HUES64 (cell line): ENCODE results near the gene NPHP4.

ENCODE experiments used
- H3K27ac ChIP-seq: 2 replicates; pipeline ENCODE4 v1.7.0; 2013; ENCODE audit warnings: low read depth, low read length, inconsistent platforms
- H3K27me3 ChIP-seq: 2 replicates; pipeline ENCODE4 v1.6.1; 2013; ENCODE audit warnings: mild to moderate bottlenecking, low read length; ENCODE audit not compliant: insufficient read depth
- H3K36me3 ChIP-seq: 2 replicates; pipeline ENCODE4 v1.6.1; 2013; ENCODE audit warnings: mild to moderate bottlenecking, low read length; ENCODE audit not compliant: insufficient read depth
- H3K4me1 ChIP-seq: 2 replicates; pipeline ENCODE4 v1.6.1; 2013; ENCODE audit warnings: mild to moderate bottlenecking, low read length, moderate library complexity; ENCODE audit not compliant: insufficient read depth
- H3K4me3 ChIP-seq: 2 replicates; pipeline ENCODE4 v1.5.1; 2013; ENCODE audit warnings: mild to moderate bottlenecking, low read length, moderate library complexity
- H3K9ac ChIP-seq: 2 replicates; pipeline ENCODE4 v1.6.1; 2013; ENCODE audit warnings: mild to moderate bottlenecking, low read depth, low read length
- H3K9me3 ChIP-seq: 2 replicates; pipeline ENCODE4 v1.6.1; 2013; ENCODE audit warnings: low read depth, low read length; ENCODE audit not compliant: insufficient read depth
- WGBS: fragments of 150-250, 120-280 bp; methylation state at CpG from one replicate; pipeline ENCODE4 v1.1.7; 2013; ENCODE audit warnings: missing lambda C conversion rate; 5-methylcytosine and 5-hydroxymethylcytosine counted together

The NPHP4 gene

DNA sequence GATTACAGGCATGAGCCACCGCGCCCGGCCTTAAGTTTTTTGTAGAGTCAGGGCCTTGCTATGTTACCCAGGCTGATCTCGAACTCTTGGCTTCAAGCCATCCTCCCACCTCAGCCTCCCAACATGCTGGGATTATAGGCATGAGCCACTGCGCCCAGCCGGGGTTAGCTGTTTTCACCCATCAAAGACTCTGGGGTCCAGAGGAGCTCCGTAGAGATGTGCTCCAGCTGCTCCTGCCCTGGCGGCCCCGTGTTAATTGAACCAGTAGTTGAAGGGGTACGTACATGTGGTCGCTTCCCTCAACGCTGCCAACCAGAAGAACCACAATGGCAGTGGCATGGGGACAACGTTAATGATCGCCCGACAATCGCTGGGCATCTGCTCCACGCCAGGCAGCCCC lies 72.0 kb downstream of the NPHP4 start:
- no peak overlapping the region for H3K9ac ChIP-seq
- no peaks in the 10 kb centered on the region for H3K36me3 ChIP-seq
- 95% methylated on average over 17 of the region's 17 CpGs for WGBS

DNA sequence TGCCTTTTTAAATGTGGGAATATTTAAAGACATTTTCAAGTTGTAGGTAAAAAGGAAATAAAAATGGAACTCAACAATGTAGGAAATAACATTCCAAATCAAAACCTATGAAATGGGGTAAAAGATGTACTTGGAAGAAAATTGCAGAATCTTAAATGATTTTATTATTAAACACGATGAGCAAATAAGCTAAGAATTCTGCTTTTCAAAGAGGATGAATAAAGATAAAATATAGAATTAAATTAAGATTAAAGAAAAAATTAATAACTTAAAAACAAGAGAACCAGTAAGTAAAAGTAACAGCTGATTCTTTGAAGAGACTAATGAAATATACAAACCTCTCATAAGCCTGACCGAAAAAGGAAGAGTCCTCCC lies 74.0 kb downstream of the NPHP4 start:
- Histone ChIP-seq H3K27ac (no peak overlapping the region), H3K9ac (no peak overlapping the region), H3K27me3 (no peaks in the 10 kb centered on the region), H3K4me3 (no peak overlapping the region), H3K9me3 (no peaks in the 10 kb centered on the region), H3K36me3 (no peaks in the 10 kb centered on the region), H3K4me1 (no peaks in the 10 kb centered on the region)
- 90% methylated on average over 1 of the region's 2 CpGs for WGBS

More for the DNA sequence above, 72.0 kb downstream of the NPHP4 start:
- Histone ChIP-seq H3K4me3 (no peak overlapping the region), H3K27me3 (no peaks in the 10 kb centered on the region), H3K9me3 (no peaks in the 10 kb centered on the region), H3K4me1 (no peaks in the 10 kb centered on the region), H3K27ac (no peak overlapping the region)

DNA sequence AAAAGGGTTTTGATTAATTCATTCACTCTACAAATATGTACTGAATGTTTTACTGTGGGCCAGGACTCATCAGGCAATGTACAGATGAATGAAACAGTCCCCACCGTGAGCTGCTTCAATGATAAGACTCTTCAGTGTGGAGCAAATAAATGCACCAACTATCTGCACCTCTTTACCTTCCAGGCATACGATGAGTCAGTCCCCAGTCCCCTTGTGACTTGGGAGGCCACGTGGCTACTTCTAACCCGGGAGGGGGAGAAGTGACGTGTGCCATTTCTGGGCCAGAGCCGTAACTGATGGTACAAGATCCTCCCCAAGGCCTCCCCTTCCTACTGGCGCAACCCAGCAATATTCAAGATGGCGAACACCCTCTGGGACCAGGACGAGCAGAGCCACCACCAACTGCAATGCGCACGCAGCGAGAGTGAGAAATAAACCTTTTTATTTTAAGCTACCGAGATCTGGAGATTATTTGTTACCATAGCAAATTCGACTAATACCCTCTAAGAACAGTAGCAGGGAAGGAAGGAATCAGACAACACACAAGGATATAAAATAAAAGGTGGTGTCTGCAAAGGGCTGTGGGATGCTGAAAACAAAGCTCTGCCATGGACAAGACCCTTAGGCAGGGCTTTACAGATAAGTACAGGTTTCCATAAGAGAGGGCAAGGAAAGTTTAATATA lies 74.5 kb downstream of the NPHP4 start:
- Histone ChIP-seq H3K4me1 (no peaks in the 10 kb centered on the region), H3K9me3 (no peaks in the 10 kb centered on the region), H3K36me3 (no peaks in the 10 kb centered on the region), H3K4me3 (no peak overlapping the region), H3K27me3 (no peaks in the 10 kb centered on the region), H3K27ac (no peak overlapping the region), H3K9ac (no peak overlapping the region)
- 93% methylated on average over 13 of the region's 14 CpGs for WGBS

DNA sequence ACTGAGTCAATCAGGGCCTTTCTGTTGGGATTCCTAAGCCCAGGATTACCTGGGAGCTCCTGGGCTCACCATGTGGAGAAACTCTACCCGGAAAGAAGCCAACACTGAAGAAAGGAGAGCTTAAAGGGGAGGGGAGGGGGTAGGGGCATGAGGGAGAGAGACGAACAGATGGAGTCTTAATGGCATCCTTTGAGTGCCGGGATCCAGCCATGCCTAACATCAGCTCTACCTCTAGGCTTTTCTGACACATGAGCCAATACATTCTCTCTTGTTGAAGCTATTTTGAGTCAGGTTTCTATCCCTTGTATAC lies 75.0 kb downstream of the NPHP4 start:
- WGBS = 88% methylated on average over 3 of the region's 3 CpGs
- no peak overlapping the region for H3K4me3 ChIP-seq
- H3K27ac ChIP-seq = no peak overlapping the region

DNA sequence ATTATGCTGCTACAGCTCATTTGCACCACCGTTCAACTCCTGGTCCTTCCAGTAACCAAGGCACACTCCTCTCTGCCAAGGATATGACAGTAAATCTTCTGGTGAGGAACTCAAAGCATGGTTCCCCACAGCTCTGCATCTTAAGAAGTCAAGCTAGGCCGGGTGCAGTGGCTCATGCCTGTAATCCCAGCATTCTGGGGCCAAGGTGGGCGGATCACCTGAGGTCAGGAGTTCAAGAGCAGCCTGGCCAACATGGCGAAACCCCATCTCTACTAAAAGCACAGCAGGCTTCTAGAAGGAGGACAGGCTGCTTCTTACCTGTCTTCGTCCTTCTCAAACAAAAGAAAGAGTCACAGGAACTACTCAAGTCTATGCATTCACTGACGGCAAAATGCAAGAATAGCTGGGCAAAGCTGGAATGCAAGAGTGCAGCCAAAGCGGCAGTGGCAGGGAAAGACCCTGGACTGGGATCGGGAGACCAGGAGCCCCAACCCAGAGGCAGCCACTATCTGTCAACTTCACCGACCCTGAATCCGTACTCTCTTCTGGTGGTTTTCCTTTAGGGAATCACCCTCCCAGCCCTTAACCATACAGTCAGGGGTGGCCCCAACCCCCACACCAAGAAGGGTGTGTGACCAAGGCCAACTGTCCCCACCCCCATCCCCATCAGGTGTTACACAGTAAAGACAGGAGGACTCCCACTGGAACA lies 75.5 kb downstream of the NPHP4 start:
- Histone ChIP-seq H3K9me3 (no peaks in the 10 kb centered on the region), H3K27me3 (no peaks in the 10 kb centered on the region), H3K4me3 (no peak overlapping the region), H3K36me3 (no peaks in the 10 kb centered on the region), H3K4me1 (no peaks in the 10 kb centered on the region), H3K27ac (no peak overlapping the region), H3K9ac (no peak overlapping the region)
- WGBS = 91% methylated on average over 10 of the region's 10 CpGs

More for the DNA sequence above, 75.0 kb downstream of the NPHP4 start:
- H3K27me3 ChIP-seq = no peaks in the 10 kb centered on the region
- H3K9me3 ChIP-seq = no peaks in the 10 kb centered on the region
- H3K9ac ChIP-seq = no peak overlapping the region
- no peaks in the 10 kb centered on the region for H3K4me1 ChIP-seq
- no peaks in the 10 kb centered on the region for H3K36me3 ChIP-seq

DNA sequence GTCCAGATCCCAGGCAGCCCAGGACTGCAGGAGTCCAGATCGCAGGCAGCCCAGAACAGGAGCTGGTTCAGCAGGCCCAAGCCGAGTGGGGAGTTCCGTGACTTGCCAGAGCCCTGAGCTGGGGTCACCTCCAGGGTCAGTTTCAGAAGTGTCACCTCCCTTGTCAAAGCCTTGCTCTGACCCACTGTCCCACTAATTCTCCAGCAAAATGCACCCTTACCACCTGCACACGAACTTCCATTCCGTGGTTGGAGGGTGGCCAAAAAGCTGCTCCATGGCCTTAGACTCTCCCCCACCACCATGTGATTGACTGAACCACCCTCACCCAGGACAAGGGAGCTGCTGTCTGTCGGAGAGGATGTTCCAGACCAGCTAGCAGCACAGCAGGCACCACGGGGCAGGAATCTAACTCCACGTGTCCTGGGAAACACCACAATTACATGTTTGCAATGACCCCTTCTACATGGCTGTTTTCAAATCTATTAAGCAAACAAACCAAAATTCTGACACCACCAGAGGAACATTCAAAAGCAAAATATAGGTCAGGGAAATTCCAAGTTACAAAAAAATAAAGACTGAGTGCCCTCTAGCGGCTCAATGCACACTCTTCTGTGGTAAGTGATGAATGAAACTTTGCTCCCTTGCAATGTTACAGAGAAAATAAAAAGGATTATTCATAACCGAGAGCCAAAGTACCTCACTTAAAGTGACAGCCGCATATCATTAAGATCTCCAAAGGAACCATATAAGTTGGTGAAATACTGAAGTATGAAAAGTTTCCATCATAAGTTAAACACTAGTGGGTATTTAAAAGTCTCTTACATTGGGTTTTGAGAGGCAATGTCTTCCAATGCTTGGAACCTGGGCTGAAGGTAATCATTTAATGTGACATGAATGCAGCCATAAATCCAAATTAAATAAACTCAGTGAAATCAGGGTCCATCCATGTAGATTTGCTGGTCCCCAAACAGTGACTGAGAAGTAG lies 76.3 kb downstream of the NPHP4 start:
- Histone ChIP-seq H3K27me3 (no peaks in the 10 kb centered on the region), H3K27ac (no peak overlapping the region), H3K9me3 (no peaks in the 10 kb centered on the region), H3K4me1 (no peaks in the 10 kb centered on the region), H3K4me3 (no peak overlapping the region), H3K9ac (no peak overlapping the region), H3K36me3 (no peaks in the 10 kb centered on the region)
- 67% methylated on average over 9 of the region's 11 CpGs for WGBS

DNA sequence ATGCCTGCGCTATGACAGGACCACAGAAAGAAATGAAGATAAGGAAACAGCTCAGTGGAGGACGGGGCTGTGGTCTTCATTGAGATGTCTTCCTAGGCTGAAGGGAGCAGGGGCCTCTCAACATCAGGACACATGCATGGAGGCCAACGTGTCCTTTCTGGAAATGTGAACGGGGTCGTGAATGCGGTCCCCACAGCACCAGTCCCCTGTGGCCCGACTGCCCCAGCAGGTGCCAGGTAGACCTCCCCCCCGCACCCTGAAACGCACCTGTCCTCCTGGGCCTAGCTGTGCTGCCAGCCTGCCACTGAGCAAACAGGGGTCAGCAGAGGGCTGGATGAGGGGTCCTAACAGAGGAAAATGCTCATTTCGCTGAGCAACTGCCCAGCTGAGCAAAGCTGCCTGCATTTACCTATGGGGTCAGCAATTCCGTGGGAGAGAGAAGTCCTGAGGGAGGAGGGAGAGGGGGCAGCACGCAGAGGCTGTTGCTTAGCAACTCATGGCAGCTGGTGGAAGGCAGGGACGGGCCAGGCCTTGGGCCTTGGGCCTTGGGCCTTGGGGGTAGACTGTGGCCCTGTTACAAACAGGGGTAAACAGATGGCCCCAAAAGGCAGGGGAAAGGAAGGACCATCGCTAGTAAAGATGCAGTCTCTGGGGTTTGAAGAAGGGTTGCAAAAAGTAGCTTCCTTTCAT lies 77.4 kb downstream of the NPHP4 start:
- Histone ChIP-seq H3K36me3 (no peaks in the 10 kb centered on the region), H3K4me3 (no peak overlapping the region), H3K27ac (no peak overlapping the region), H3K9me3 (no peaks in the 10 kb centered on the region), H3K4me1 (no peaks in the 10 kb centered on the region), H3K9ac (no peak overlapping the region), H3K27me3 (no peaks in the 10 kb centered on the region)
- 85% methylated on average over 14 of the region's 14 CpGs for WGBS

DNA sequence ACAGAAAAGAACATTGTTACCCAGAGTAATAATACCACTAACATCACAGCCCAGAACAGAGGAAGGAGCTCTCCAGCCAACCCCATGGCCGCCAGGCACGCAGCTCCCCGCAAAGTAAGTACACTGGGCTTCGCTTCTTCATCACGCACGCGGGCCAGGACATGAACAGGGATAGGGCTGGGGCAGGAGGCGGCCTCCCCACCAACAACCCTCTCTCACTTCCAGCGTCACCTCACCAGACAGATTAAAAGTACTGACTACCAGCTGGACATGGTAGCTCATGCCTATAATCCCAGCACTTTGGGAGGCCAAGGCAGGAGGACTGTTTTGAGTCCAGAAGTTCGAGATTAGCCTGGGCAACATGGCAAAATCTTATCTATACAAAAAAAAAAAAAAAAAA lies 78.3 kb downstream of the NPHP4 start:
- Histone ChIP-seq H3K4me3 (no peak overlapping the region), H3K27me3 (no peaks in the 10 kb centered on the region), H3K36me3 (no peaks in the 10 kb centered on the region), H3K27ac (no peak overlapping the region), H3K4me1 (no peaks in the 10 kb centered on the region), H3K9me3 (no peaks in the 10 kb centered on the region), H3K9ac (no peak overlapping the region)
- WGBS = 94% methylated on average over 9 of the region's 10 CpGs

DNA sequence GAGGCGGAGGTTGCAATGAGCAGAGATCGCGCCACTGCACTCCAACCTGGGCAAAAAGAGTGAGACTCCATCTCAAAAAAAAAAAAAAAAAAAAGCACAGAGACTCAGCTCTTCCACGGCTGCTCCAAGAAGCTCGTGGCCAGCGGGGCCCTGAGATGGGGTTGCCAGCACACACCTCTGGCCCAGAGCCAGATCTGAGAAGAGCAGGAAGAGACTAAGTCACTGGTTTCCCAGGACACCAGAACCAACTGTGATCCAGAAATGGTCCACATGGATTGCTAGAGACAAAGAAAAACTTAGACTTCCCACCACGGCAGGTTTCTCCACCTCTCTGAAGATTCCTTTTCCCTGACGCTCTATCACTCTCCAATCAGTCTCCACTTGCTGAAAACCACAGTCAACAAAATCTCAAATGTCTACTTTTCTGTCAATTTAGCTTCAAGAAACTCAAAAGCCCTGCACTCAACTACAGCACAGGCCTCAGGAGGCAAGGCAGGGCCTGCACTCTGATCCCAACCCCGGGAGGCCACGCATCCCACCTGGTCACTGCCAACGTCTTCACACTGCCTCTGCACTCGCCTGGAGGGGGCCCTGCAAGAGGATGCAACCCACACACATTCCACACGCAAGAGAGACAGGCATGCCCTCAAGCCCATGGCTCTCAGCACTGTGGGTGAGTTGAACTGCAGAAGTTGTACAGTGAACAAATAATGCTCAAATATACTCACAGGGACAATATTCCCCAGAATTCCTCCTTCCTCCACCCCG lies 79.0 kb downstream of the NPHP4 start:
- 89% methylated on average over 13 of the region's 14 CpGs for WGBS
- no peak overlapping the region for H3K4me3 ChIP-seq

DNA sequence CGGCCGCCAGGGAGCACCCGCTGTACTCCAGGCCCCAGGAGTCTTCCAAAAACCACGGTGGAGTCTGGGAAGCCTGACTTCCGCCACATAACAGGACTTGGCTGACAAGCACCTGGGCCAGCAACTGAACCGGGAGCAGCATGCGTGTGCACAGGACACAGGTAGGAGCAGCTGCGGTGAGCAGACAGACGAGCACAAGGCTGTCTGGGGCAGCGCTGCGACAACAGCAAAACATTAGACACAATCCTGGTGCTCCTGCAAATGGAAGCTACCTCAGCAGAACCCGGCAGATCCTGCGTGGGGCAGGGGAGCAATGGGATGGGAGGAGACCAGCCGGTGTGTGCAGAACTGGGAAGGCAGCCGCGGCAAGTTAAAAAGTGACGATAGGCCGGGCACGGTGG lies 80.4 kb downstream of the NPHP4 start:
- no peaks in the 10 kb centered on the region for H3K27me3 ChIP-seq
- no peak overlapping the region for H3K9ac ChIP-seq
- no peak overlapping the region for H3K4me3 ChIP-seq
- no peaks in the 10 kb centered on the region for H3K9me3 ChIP-seq
- WGBS = 97% methylated on average over 19 of the region's 19 CpGs
- no peak overlapping the region for H3K27ac ChIP-seq
- H3K4me1 ChIP-seq = no peaks in the 10 kb centered on the region
- H3K36me3 ChIP-seq = no peaks in the 10 kb centered on the region

More for the DNA sequence above, 79.0 kb downstream of the NPHP4 start:
- no peaks in the 10 kb centered on the region for H3K4me1 ChIP-seq
- H3K9ac ChIP-seq = no peak overlapping the region
- H3K9me3 ChIP-seq = no peaks in the 10 kb centered on the region
- no peak overlapping the region for H3K27ac ChIP-seq
- H3K36me3 ChIP-seq = no peaks in the 10 kb centered on the region
- no peaks in the 10 kb centered on the region for H3K27me3 ChIP-seq
